Stimulated activated CD8-positive, alpha-beta memory T cell treated with anti-CD3 and anti-CD28 coated beads, Interleukin-15, amount 100 ng/mL, for 4 hours (primary cell): ENCODE results near the gene ZSCAN29.
"Not testable (repeated sequence)": the region's sequence is repeated elsewhere in the genome, so short reads cannot be mapped to it uniquely, and the experiment has no call there.

Experiments used
- DNase-seq, 2 donors: peaks; one replicate each; pipeline ENCODE4 v3.0.0-alpha.2; 2020; ENCODE audit warnings: low read depth in 2 of 2

ZSCAN29 gene

DNA sequence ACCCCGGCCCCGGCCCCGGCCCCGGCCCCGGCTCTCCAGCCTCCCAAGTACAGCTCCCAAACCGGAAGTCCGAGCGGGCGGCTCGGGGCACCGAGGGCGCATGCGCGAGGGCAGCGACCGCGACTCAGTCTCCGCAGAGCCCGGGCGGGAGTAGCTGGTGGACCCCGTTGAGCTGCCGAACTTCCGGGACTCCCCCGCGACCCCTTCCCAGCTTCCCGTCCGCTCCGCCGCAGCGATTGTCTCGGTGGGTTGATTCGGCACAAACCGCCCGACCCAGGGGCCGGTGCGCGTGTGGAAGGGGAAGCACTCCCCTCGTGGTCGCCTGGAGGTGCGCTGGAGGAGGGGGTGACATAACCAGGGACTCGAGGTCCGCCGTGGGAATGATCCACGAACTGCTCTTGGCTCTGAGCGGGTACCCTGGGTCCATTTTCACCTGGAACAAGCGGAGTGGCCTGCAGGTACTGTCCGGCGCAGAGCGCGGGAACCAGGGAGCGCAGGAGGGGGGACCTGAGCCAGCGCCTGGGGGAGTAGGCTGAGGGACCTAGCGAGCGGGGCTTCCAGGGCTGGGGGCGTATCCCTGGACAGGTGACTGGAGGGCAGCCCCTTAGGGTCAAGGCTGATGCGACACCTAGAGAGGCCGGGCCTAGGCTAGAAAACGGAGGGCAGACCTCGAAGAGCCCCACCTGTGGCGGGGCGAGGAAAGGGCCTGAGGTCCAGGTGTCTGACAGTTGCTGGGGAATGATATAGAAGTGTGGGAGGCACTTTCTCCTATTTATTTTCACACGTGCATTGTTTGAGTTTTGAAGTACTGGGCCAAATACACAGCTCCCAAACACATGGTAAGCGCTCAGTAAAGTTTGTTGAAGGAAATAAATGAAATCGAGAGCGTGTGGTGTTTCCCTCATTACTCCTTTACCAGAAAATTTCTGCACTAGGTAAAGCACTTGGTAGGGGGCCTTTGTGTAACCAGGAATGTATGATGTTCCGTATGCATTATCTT, at the start of gene ZSCAN29, which contains the start of gene TUBGCP4:
ZSCAN29 (minus strand) TSS at position 69 of the 1,000 bp plus-strand sequence. CDS start 1,130 bp downstream, outside the sequence.
TUBGCP4 (plus strand) TSS at position 127 of the 1,000 bp plus-strand sequence; CDS start at position 381, 254 bp downstream.
- DNase-seq = peak; percentile 57 to 66

DNA sequence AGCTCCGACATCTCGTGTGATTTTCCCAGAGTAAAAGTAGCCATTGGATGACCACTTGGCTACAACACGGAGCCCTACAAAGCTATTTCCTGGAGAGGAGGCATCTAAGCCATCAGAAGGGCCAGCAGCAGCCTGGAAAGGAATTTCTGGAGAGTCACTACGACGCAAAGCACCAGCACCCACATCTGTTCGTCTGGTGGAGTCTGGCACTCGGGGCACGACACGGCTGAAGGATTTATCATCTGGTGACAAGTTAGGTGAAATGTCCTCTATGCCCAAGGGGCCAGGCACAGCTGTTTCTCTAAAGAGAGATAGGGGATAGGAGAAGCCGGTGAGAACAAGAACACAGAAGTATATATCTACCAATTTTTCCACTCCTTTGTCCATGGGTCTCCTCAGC, 49.6 kb upstream of the ZSCAN29 start:
- DNase-seq = no peak

DNA sequence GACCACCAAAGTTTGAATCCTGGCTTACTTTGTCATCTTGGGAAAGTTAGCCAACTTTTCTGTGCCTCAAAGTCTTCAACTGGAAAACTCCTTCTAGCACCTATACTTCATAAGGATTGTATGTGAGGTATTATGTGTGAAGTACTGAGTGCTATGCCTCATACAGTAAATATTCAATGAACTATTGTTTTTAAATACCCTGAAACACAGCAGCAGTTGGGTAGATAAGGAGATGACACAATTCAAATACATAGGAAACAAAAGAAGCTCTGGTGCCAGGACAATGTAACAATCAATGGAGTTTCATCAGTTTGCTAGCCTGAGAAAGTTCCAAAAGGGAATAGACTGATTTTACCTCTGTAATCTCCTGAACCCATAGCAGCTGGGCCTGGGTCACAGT, 43.4 kb upstream of the ZSCAN29 start:
- DNase-seq = no peak

DNA sequence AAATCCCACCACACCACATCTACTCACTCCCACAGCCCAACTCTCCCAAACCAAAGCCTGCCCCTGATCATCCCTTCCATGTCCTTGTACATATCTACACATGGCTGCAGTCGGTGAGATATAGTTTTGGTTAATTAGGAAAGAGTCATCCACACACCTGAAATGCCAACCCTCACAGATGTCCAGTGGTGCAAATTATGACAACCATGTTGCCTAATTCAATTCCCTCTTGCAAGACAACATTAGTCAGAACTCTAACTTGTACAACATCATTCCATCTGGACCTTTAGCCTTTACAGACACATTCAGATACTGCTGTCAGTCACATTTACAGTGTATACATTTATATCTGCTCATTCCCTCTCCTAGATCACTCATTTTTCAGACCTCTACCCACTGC, 41.3 kb upstream of the ZSCAN29 start:
- no peak for DNase-seq

DNA sequence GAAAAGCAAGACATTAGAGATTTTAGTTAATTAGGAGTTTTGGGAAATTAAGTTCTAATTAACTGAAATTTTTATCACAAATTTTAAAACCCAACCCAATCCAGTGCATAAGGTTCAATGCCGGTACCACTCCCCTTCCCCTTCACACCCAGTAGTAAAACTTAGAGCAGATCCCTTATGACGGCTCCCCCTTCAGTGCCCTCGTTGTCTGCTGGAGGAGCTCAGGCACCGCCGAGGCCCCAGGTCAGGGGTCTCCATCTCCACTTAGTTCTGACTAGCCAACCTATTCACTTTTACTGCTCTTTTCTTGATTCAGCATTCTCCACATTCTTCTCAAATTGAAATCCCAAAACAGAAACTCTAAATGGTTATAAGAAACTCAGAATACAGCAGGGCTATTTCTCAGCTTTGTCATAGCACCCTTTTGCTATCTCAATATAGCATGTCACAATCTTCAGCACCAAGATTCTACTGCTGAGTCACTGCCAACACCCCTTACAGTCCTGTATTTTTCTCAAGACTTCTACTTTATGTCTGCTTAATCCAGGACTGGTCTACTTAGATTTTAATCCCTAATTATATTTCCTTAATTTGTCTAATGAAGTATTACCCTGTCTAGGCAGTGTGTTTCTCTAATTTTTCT, 39.9 kb upstream of the ZSCAN29 start:
- no peak for DNase-seq

DNA sequence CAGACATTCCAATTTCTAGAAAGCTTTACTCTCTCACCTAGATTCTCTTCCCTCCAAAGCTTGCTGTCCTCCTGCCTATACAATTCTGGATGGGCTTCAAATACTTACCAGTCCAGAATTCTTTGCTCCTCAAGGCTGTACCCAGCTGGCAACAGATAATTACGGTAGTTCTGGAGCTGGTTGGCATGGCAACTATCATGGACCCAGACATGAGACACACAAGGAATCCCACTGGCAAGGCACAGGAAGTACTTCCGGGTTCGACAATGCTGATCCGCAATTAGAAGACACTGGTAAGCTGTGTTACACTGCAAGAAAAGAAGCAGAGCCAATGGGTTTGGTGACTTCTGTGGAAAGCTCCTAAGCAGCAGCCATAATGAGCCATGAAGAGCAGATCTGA, 37.9 kb upstream of the ZSCAN29 start:
- DNase-seq = no peak

DNA sequence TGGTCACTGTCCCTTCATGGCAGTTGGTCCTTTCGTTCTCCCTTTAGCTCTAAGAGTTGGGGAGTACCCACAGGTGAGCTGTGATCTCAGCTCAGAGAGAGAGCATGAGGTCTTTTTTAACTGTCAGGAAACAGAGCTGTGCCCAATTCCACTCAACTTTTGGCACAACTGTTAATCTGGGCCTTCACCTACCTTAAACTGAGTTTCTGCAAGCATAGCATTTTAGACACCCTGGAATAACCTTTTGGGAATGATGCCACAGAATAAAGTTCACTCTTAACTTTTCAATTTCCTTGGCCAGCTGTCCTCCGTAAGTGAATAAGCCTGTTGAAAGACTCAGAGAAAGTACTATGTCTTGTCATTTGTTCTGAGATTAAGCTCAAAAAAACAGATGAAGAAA, 36.0 kb upstream of the ZSCAN29 start:
- DNase-seq = no peak

DNA sequence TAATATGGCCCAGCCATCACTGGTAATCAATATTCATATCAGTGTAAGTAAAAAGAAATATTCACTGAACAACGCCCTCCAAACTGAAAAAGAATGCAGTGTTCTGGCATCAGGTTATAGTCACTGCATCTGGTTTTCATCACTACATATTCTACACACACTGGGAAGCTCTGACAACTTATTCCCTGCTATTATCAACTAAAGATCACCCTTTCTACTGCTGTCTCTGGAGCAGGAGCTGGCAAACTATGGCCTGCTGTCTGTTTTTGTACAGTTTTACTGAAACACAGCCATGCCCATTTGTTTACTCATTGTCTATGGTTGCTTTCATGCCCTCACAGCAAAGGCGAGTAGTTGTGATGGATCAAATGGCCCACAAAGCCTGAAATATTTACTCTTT, 35.3 kb upstream of the ZSCAN29 start:
- DNase-seq = no peak

DNA sequence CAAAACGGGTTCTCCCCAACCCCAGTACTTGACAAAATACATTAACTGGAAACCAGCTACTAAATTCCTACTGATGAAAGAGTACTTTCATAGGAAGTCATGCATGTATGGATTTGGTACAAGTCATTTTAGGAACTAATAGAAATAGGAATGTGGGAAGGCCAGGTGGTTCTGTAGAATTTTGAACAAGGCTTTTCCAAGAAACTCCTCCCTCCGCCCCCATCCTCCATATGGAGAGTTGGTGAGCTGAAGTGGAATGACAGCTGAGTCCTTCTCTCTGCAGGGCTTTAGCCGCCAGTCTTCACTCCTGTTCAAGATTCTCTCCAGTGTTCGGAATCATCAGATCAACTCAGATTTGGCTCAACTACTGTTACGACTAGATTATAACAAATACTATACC, 33.3 kb upstream of the ZSCAN29 start:
- DNase-seq = no peak

DNA sequence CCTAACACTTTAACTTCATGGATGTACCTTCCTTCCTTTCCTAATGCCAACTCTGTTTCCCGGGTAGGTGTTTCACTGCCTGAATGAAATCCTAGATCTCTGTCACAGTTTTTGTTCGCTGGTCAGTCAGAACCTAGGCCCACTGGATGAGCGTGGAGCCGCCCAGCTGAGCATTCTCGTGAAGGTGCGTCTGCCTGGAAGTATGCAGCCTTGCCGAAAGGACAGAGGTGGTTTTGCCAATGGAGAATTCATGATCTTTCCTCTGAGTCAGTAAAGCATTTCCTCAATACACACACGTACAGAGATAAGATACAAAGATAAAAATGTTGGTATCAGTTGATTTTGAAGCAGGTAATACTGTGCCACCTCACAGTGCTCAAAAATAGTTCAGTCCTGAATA, 32.8 kb upstream of the ZSCAN29 start:
- no peak for DNase-seq

DNA sequence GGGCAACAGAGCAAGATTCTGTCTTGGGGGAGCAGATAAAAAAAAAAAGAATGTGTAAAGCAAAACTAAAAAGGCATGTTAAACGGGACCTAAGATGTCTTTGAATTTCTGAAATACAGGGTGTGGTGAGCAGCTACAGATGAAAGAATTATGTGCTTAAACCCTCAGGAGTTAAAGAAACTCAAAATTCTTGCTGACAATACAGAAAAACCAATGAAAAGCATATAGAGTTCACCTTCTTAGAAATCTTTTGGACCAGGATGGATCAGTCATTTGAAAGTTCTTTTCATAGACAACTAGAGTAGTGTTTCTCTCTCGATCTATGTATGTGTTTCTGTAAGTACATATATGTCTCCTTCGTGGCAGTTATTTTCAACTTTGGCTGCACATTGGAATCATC, 31.4 kb upstream of the ZSCAN29 start:
- no peak for DNase-seq

DNA sequence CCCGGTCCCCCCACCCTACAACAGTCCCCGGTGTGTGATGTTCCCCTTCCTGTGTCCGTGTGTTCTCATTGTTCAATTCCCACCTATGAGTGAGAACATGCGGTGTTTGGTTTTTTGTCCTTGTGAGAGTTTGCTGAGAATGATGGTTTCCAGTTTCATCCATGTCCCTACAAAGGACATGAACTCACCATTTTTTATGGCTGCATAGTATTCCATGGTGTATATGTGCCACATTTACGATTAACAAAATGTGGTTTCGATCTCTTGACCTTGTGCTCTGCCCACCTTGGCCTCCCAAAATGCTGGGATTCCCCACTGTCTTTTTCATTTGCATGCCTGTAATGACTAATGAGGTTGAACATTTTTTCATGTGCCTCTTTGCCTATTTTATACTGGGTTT, 22.7 kb upstream of the ZSCAN29 start:
- not testable (repeated sequence) for DNase-seq

DNA sequence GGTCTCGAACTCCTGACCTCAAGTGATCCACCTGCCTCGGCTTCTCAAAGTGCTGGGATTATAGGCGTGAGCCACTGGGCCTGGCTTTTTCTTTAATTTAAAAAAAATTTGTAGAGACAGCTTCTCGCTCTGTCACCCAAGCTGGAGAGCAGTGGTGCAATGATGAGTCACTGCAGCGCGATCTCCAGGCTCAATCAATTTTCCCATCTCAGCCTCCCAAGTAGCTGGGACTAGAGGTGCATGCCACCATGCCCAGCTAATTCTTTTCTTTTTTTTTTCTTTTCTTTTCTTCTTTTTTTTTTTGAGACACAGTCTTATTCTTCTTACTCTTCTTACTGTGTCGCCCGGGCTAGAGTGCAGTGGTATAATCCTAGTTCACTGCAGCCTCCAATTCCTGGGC, 19.9 kb upstream of the ZSCAN29 start:
- DNase-seq = no peak

DNA sequence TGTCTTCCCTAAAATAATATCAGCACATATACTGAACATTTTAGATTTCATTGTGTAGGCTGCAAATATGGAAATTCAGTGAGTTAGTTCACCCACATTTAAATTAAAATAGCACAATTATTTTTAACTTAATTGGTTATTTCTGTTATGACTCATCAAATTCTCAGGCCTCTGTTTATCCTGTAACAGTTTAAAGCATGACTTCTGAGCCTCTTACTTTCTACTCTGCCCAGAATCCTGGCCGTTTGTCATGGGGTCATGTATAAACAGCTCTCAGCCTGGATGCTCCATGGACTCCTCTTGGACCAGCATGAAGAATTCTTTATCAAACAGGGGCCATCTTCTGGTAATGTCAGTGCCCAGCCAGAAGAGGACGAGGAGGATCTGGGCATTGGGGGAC, 12.2 kb upstream of the ZSCAN29 start:
- DNase-seq = no peak

DNA sequence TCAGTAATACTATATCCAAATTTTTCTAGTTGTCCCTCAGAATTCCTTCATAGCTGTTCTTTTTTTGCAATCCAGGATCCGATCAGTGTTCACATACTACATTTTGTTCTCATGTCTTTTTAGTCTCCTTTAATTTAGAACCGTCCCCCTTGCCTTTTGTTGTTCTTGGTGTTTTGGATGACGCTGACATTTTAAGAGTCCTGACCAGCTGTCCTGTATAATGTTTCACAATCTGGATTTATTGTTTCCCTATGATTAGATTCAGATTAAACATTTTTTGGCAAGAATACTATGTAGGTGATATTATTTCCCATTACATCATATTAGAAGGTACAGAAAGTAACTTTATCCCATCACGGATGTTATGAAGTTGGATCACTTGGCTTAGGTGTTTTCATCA, 11.5 kb upstream of the ZSCAN29 start:
- DNase-seq = no peak

DNA sequence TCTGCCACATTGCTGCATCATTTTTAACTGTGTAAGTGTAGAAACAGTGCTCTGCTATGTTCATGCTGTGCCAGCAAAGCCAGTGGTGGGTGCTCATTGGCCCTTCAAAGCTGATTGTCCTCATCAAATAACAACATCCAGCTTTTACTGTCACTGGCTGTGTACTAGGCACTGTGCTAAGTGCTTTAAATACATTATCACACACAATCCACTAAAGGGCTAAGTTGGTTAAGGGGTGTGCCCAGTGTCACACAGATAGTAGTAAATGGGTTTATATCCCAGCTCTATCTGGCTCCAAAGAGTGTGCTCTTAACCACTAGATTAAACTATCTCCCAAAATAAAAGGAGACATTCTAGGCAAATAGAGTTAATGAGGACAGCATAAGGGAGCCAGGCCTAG, 7.8 kb upstream of the ZSCAN29 start:
- DNase-seq = no peak

DNA sequence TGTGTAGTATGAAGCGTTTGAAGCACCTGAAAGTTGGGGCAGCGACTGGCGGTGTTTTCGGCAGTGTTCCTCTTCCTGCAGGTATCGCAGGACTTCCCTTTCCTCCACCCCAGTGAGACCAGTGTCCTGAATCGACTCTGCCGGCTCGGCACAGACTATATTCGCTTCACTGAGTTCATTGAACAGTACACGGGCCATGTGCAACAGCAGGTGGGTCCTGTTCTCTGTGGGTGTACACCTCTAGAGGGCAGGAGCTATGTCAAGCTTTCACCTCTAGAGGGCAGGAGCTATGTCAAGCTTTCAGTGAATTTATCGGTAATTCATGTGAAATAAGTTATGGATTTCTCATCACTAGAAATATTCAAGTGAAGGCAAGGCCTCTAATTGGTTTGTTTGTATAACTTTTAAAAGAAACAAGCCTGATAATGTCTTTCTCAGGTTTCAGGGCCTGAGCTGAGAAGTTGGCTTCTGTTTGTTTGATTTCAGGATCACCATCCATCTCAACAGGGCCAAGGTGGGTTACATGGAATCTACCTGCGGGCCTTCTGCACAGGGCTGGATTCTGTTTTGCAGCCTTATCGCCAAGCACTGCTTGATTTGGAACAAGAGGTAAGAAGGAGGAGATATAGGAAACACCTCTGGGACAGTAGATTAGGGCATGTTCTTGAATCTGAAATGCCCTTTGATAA, 5.3 kb upstream of the ZSCAN29 start:
- no peak for DNase-seq

DNA sequence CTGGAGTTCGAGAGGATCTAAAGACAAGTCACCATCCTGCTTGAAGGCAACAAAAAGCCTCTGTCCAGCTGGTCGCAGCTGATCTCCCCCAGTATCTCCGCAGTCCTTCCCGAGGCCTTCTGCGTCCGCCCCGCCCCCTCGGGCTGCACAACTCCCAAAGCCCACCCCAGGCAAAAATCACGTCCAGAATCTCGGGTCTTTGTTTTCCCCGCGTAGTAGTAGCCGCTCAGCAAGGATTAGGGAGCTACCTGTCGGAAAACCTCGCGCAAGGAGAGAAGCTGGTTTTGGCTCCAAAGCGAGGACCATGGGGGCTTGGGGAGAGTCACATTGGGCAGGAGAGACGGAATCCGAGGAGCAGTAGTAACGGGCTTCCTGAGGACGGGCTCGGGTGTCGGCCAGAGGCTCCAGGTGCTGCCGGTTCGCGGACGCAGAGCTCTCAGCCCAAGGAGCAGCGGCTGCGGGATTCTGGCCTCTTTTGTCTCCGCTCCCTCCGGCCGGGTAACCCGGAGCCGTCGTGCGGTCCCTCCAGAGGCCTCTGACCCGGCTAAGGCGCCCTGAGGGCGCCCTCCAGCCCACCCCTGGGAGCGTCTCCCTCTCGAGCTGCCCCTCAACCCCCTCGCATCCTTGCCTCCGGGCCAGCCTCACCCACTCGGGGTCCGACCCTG, 401 bp downstream of the ZSCAN29 start:
- no peak for DNase-seq

DNA sequence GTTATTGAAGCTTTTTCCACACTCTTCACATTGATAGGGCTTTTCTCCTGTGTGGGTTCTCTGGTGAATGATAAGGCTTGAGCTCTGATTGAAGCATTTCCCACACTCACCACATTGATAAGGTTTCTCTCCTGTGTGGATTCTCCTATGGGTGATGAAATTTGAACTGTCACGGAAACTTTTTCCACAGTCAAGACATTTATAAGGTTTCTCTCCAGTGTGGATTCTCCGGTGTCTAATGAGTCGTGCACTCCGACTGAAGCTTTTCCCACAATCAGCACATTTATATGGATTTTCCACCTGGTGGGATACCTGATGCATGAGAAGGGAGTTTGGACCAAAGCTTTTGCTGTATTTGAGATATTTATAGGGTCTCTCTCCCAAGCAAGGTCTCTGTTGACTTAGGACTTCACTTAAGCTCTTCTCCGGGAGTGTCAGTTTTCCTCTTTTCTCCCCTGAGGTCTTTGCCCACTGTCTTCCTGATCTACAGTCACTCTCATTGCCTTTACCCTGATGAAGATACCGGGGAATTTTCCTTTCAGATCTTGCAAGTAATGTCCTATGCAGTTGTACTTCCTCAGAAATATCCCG, 9.4 kb downstream of the ZSCAN29 start:
- no peak for DNase-seq

DNA sequence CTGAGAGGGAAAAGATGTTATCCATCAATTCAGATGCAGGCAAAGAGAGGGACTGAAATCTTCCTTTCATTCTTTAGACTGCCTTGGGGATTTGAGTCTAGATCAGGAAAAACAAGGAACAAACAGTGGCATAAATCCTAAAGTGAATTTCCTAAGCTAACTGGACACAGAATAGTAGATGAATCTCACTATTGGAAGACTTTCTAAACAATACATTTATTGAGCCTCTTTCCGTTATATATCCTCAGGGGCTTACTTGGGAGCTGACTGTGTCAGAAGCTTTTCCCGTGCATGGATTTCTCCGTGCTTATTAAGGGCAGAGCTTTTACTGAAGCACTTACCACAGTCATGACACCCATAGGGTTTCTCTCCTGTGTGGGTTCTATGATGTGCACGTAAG, 10.0 kb downstream of the ZSCAN29 start:
- no peak for DNase-seq

DNA sequence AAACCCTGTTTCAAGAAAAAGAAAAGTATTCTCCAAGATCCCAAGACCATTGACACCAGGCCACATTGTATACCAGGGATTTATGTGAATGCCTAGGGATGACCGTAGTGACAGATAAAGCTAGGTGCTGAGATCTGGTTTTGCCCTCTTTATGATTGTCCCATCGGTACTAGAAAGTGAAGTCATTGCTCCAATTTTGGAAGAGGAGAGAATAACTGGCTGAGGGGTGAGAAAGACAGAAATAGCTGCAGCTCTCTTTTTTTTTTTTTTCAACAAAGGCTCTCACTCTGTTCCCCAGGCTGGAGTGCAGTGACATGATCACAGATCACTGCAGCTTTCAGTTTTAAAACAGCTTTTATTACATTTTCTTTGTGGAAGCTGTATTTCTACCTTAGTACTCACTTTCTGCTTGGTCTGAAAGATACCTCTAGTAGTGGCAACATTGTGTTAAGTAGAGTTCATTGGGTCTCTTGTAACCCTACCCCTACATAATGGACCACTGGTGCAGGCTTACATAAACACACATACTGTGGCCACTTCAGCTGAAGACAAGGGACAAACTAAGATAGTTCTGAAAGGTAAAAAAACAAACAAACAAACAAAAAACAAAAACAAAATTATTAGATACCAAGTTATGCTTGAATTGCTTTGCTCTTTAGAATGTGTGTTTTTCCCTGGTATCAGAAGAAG, 18.0 kb downstream of the ZSCAN29 start:
- no peak for DNase-seq
